ENCODE data around the gene CDC42BPA. TPM values are rescaled to one million over a fixed set of nuclear protein-coding genes. Genes with fewer than 3 reads are reported as not detected.

The CDC42BPA gene
- polyA plus RNA-seq, 1 of the 3 experiments (the other 2 are of a cell fraction): 6.8 TPM

- no peak for TF ChIP-seq USF1 (IDR thresholded peaks at IDR 0.05; ENCODE audit: borderline replicate concordance, low read depth)
- TF ChIP-seq, protein P1, sequence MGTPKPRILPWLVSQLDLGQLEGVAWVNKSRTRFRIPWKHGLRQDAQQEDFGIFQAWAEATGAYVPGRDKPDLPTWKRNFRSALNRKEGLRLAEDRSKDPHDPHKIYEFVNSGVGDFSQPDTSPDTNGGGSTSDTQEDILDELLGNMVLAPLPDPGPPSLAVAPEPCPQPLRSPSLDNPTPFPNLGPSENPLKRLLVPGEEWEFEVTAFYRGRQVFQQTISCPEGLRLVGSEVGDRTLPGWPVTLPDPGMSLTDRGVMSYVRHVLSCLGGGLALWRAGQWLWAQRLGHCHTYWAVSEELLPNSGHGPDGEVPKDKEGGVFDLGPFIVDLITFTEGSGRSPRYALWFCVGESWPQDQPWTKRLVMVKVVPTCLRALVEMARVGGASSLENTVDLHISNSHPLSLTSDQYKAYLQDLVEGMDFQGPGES (IDR thresholded peaks at IDR 0.05; ENCODE audit: low read depth, low read length): no peak
- no peak for TF ChIP-seq ELF1 (IDR thresholded peaks at IDR 0.05)
- no peak for TF ChIP-seq EP300 (IDR thresholded peaks at IDR 0.05; ENCODE audit: borderline replicate concordance in 1 of 2, low read depth in 1 of 2, low read length in 1 of 2)
These were observed 350.6 kb downstream of the CDC42BPA start (continued) for GRCh38 chr1:226967665-226968064.

GRCh38 chr1:226966683-226967082 is 351.6 kb downstream of the CDC42BPA start:
- ChIA-PET POLR2A (no interaction called here), CTCF (no interaction called here)
- no peak overlapping the region for H2AFZ ChIP-seq (ENCODE audit: low read depth)
- no peak overlapping the region for H3K4me3 ChIP-seq (ENCODE audit: low read depth in 2 of 2, low read length in 1 of 2)
- 99% methylated on average over 4 of the region's 4 CpGs for WGBS (ENCODE audit: low lambda C conversion rate)
- H3K27me3 ChIP-seq (ENCODE audit: insufficient read depth): no peaks in the 10 kb centered on the region
- TF ChIP-seq TEAD4 (IDR thresholded peaks at IDR 0.05; ENCODE audit: borderline replicate concordance, insufficient read depth) (no peak), FOXM1 (IDR thresholded peaks at IDR 0.05; ENCODE audit: low read depth) (no peak), ELF1 (IDR thresholded peaks at IDR 0.05) (no peak), REST (IDR thresholded peaks at IDR 0.05; ENCODE audit: low read depth, low read length) (peak; percentile 59; the same call in 1 of the 2 replicates)
- TF ChIP-seq, protein P2, sequence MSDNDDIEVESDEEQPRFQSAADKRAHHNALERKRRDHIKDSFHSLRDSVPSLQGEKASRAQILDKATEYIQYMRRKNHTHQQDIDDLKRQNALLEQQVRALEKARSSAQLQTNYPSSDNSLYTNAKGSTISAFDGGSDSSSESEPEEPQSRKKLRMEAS (IDR thresholded peaks at IDR 0.05; ENCODE audit: low read depth): no peak
- no peak overlapping the region for H3K4me2 ChIP-seq
- no peaks in the 10 kb centered on the region for H4K20me1 ChIP-seq (ENCODE audit: insufficient read depth)
- DNase-seq: no peak
- no peak overlapping the region for H3K9ac ChIP-seq
- H3K9me3 ChIP-seq: no peaks in the 10 kb centered on the region
- H3K36me3 ChIP-seq (replicated peaks in 1 of 2; ENCODE audit: control insufficient read depth in 1 of 2, insufficient read depth in 2 of 2, low read length in 1 of 2): peaks cover 0 to 3% of the 10 kb centered on the region in 2 experiments
- H3K27ac ChIP-seq (ENCODE audit: low read depth in 2 of 2, low read length in 1 of 2): no peak overlapping the region
- no peaks in the 10 kb centered on the region for H3K9me2 ChIP-seq
- H3K79me2 ChIP-seq (ENCODE audit: insufficient read depth): no peaks in the 10 kb centered on the region
- H3K4me1 ChIP-seq (ENCODE audit: control insufficient read depth in 1 of 2, insufficient read depth in 2 of 2, low read depth in 1 of 2, low read length in 1 of 2): no peaks in the 10 kb centered on the region
- H3F3A ChIP-seq (replicated peaks; ENCODE audit: insufficient read depth): no peaks in the 10 kb centered on the region
